ENCODE data around the gene EIF1AD.

EIF1AD gene

DNA sequence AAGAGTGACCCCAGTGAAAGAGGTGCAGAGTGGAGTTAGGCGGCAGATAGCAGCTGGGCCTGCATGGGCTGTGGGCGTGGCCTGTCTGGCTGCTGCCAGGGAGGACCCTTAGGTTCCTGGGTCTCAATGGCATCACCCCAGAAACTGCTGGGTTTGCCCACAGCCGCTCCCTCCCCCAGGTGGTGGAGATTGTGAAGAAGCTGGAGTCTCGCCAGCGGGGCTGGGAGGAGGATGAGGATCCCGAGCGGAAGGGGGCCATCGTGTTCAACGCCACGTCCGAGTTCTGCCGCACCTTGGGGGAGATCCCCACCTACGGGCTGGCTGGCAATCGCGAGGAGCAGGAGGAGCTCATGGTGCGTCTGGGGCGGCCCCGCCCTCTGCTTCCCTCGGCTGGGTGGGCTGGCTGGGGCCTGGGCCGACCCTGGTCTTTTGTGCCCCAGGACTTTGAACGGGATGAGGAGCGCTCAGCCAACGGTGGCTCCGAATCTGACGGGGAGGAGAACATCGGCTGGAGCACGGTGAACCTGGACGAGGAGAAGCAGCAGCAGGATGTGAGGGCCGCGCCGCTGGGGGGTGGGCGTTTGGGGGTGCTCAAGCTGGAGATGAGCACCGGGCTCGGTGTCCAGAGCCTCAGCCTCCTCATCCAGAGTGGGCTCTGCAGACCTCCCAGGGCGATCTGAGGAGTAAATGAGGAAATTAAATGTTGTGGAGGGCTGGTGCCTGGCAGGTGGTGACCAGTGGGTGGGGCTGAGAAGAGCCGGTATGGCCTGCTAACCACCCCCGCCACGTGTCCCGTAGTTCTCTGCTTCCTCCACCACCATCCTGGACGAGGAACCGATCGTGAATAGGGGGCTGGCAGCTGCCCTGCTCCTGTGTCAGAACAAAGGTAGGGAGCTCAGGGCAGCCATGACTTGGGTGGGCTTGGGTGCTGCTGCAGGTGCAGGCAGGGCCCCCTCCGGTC, 25.5 kb downstream of the EIF1AD start:
- TF ChIP-seq TAF1 (IDR thresholded peaks at IDR 0.05; ENCODE audit: borderline replicate concordance, low read depth, low read length) (no peak), POLR2AphosphoS5 (IDR thresholded peaks at IDR 0.05; ENCODE audit: low read depth, low read length) (no peak; the same call in none of the 2 replicates), POLR2A (IDR thresholded peaks at IDR 0.05; ENCODE audit: low read depth, low read length) (peak; percentile 11; the same call in 1 of the 2 replicates)
- FAIRE-seq: no peak
- no peak for DNase-seq (ENCODE audit: insufficient read length)

DNA sequence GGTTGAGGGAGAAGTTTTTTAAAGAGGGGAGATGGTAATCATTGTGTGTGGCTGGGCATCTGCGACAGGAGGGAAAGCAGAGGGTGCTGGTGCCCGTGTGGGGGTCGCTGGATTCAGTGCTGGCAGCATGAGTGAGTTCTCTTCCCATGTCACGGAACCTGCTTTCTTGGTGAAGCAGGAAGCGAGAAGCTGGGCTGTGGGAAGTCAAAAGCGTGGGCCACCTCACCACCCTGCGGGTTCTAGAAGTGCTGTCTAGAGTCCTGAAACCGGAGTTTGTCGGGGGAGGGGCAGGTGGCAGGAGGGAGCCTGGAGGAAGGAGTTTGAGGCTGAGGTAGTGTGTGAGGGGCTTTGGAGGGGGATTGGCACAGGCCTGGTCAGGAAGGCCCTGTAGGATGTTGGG, 26.2 kb downstream of the EIF1AD start:
- no peak for DNase-seq (ENCODE audit: insufficient read length)
- TF ChIP-seq POLR2AphosphoS5 (IDR thresholded peaks at IDR 0.05; ENCODE audit: low read depth, low read length) (peak; percentile 17; the same call in 1 of the 2 replicates), POLR2A (IDR thresholded peaks at IDR 0.05; ENCODE audit: low read depth, low read length) (no peak), TAF1 (IDR thresholded peaks at IDR 0.05; ENCODE audit: borderline replicate concordance, low read depth, low read length) (no peak)
- no peak for FAIRE-seq

DNA sequence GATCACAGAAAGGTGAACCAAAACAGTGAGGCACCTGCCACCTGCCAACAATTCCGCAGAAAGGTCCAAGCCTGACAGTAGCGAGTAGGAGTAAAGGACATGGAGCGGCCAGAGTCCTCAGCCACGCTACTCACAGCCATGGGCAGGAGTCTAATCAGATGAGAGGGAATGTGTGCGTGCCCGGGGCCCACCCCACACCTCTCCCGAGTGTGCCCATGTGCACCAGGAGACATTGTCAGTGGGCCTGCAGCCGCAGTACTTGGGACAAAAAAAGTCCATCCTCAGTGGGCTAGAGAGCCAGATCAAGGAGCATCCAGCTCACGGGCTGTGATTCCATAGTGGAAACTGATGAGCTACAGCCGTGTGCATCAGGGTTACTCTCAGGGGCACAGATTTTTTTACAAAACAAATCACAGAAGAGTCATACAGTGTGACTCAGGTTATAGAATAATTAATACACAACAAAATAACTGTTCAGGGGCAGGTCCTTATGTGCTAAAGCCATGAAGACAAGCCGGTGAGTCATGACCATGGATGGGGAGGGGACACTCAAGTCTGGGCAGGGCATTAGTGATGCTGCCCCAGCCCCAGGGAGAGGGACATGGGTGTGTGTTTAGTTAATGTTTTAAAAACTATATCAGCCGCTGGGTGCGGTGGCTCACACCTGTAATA, 28.4 kb downstream of the EIF1AD start:
- TF ChIP-seq TAF1 (IDR thresholded peaks at IDR 0.05; ENCODE audit: borderline replicate concordance, low read depth, low read length) (no peak), POLR2A (IDR thresholded peaks at IDR 0.05; ENCODE audit: low read depth, low read length) (no peak), POLR2AphosphoS5 (IDR thresholded peaks at IDR 0.05; ENCODE audit: low read depth, low read length) (no peak; the same call in 1 of the 2 replicates)
- FAIRE-seq (no peak), DNase-seq (ENCODE audit: insufficient read length) (no peak)

DNA sequence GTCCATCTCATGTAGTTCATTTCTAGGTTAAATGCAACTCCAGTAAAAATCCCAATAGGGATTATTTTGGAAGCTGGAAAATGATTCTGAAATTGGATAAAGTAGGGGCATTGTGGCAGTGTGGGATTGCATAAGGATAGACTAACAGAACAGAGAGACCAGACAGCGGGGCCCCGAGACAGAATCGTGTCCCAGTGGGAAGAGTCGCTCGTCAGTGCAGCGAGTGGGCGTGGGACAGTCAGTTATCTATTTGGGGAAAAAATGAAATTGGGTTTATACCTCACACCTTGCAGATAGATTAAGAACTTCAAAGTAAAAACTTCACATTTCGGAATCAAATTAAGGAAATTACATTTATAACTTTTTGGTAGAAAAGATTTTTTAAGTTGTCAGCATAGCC, 29.8 kb downstream of the EIF1AD start:
- DNase-seq (ENCODE audit: insufficient read length) (no peak), FAIRE-seq (no peak)
- no peak for TF ChIP-seq POLR2A (IDR thresholded peaks at IDR 0.05; ENCODE audit: low read depth, low read length)
- TF ChIP-seq POLR2AphosphoS5 (IDR thresholded peaks at IDR 0.05; ENCODE audit: low read depth, low read length): no peak
- no peak for TF ChIP-seq TAF1 (IDR thresholded peaks at IDR 0.05; ENCODE audit: borderline replicate concordance, low read depth, low read length)

DNA sequence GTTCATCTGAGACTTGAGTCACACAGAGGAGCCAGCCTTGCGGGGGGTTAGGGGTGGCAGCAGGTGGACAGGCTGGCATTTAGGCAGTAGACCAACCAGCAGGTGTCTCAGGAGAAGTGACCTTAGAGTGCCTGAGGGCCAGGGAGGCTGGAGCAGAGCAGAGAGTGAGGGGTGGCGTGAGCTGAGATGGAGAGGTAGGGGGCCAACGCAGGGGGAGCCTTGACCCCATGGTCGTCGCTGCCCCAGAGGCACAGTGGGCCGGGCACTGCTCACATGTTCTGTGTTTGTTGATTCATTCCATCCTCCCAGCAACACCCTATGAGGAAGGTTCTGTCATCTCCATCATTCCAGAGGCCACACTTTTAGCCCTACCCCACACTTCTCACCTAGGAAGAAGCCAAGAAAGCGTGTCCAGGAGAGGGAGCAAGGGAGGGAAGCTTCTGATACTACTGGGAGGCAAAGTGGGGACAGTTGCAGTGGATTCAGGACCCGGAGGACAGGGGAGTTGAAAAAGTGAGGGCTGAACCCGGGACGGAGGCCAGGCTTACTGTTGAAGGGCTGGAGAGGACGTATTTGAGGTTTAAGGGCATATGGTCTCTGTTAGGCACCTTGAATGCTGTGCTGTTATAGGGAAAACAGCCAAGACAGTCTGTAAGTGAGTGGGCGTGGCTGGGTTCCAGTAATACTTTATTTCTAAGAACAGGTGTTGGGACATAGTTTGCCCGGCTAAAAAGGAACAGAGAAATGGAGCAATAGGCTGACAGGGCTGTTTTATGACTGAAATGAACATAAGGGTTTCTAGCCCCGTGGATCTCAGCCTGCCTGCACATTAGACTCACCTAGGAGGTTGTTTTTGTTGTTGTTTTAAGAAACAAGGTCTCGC, 33.1 kb downstream of the EIF1AD start:
- peak; percentile 40 for FAIRE-seq
- no peak for DNase-seq (ENCODE audit: insufficient read length)
- TF ChIP-seq POLR2A (IDR thresholded peaks at IDR 0.05; ENCODE audit: low read depth, low read length) (no peak), TAF1 (IDR thresholded peaks at IDR 0.05; ENCODE audit: borderline replicate concordance, low read depth, low read length) (no peak), POLR2AphosphoS5 (IDR thresholded peaks at IDR 0.05; ENCODE audit: low read depth, low read length) (no peak)

DNA sequence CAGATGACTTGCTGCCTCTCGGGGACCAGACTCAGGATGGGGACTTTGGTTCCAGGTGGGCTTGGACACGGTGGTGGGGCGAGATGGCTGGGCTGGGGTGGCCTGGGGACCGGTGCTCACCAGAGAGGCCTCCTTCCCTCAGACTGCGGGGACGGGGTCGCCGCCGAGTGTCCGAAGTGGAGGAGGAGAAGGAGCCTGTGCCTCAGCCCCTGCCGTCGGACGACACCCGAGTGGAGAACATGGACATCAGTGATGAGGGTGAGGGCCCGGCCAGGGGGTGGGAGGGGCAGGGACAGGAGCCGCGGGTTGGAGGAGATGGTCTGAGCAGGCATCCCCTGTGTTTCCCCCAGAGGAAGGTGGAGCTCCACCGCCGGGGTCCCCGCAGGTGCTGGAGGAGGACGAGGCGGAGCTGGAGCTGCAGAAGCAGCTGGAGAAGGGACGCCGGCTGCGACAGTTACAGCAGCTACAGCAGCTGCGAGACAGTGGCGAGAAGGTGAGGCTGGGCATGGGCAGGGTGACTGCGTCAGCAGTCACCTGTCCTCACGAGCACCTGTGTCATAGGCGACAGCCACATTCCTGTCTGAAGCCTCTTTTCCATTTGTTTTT, 34.5 kb downstream of the EIF1AD start:
- FAIRE-seq (no peak), DNase-seq (ENCODE audit: insufficient read length) (no peak)
- TF ChIP-seq TAF1 (IDR thresholded peaks at IDR 0.05; ENCODE audit: borderline replicate concordance, low read depth, low read length) (no peak), POLR2AphosphoS5 (IDR thresholded peaks at IDR 0.05; ENCODE audit: low read depth, low read length) (no peak), POLR2A (IDR thresholded peaks at IDR 0.05; ENCODE audit: low read depth, low read length) (no peak)

DNA sequence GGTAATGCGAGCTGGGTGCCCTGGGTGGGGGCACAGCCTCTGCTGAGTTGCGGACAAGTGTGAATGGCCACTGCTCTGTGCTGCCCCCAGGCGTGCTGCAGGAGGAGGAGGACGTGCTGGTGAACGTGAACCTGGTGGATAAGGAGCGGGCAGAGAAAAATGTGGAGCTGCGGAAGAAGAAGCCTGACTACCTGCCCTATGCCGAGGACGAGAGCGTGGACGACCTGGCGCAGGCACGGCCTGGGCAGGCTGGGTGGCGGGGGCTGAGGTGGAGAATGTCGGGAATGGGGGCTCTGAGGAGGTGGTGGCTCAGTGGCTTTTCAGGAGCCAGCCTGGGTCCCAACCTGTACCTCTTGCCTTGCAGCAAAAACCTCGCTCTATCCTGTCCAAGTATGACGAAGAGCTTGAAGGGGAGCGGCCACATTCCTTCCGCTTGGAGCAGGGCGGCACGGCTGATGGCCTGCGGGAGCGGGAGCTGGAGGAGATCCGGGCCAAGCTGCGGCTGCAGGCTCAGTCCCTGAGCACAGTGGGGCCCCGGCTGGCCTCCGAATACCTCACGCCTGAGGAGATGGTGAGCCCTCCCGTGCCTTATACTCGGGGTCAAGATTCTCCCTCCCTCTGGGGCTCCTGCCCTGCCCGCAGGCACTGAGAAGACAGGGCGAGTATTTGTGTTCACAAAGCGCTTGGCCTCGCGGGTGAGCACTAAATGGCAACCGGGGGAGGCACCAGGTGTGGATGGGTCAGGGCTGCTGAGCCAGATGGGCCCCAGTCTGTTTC, 35.8 kb downstream of the EIF1AD start:
- FAIRE-seq: no peak
- no peak for TF ChIP-seq TAF1 (IDR thresholded peaks at IDR 0.05; ENCODE audit: borderline replicate concordance, low read depth, low read length)
- no peak for DNase-seq (ENCODE audit: insufficient read length)

DNA sequence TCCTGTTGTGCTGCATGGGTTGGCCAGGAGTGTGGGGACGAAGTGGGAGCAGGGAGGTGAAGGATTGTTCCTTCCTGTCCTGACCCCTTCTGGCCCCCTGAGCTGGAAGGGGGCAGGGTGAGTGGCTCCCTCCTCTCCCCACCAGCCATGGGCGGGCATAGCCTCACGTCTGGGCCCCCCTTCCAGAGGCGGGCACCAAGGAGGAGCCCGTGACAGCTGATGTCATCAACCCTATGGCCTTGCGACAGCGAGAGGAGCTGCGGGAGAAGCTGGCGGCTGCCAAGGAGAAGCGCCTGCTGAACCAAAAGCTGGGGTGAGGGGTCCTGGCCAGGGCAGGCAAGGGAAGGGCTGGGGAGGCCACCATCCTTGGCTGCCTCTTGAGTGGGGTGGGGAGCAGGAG, 37.1 kb downstream of the EIF1AD start:
- no peak for DNase-seq (ENCODE audit: insufficient read length)
- TF ChIP-seq TAF1 (IDR thresholded peaks at IDR 0.05; ENCODE audit: borderline replicate concordance, low read depth, low read length) (no peak), POLR2A (IDR thresholded peaks at IDR 0.05; ENCODE audit: low read depth, low read length) (no peak), POLR2AphosphoS5 (IDR thresholded peaks at IDR 0.05; ENCODE audit: low read depth, low read length) (no peak)

DNA sequence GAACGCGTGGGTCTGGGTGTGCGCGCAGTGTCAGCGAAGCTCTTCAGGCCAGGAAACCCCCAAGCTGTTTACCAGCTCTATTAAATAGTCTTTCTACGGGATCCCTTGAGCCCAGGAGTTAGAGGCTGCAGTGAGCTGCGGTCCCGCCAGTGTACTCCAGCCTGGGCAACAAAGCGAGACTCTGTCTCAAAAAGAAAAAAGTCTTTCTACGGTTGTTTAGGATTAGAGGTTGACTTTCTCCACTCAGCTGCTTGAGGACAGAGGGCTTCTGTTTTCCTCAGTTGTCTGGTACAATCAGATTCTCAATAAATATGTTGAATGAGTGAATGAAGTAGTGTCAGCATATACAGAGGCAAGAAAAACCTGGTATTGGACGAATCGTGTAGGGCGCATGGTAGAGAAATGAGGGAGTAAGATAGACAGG, 39.8 kb downstream of the EIF1AD start:
- FAIRE-seq (peak; percentile 42), DNase-seq (ENCODE audit: insufficient read length) (no peak)
- TF ChIP-seq TAF1 (IDR thresholded peaks at IDR 0.05; ENCODE audit: borderline replicate concordance, low read depth, low read length) (no peak), POLR2AphosphoS5 (IDR thresholded peaks at IDR 0.05; ENCODE audit: low read depth, low read length) (no peak), POLR2A (IDR thresholded peaks at IDR 0.05; ENCODE audit: low read depth, low read length) (no peak)

More for the DNA sequence above, 37.1 kb downstream of the EIF1AD start:
- FAIRE-seq: no peak

All from GM12892 (cell line).